ENCODE measurements around the gene AHNAK2.
"Not testable (repeated sequence)": the region's sequence is repeated elsewhere in the genome, so short reads cannot be mapped to it uniquely, and the experiment has no call there.

The AHNAK2 gene

GRCh38 chr14:104913435-104913834 is 64.7 kb downstream of the AHNAK2 start:
- no peaks in the 10 kb centered on the region for H3K27me3 ChIP-seq (ENCODE audit: low read length)
- TF ChIP-seq EZH2phosphoT487 (conservative IDR thresholded peaks at IDR 0.05; ENCODE audit: low read length) (no peak), CTCF (IDR thresholded peaks at IDR 0.05; ENCODE audit: insufficient read depth, low read length, poor library complexity, severe bottlenecking) (no peak)
- H3K4me3 ChIP-seq (ENCODE audit: insufficient read depth, low read length, poor library complexity, severe bottlenecking) = no peak overlapping the region
- H3K4me2 ChIP-seq (ENCODE audit: low read depth, low read length, poor library complexity, severe bottlenecking) = no peak overlapping the region
- no peaks in the 10 kb centered on the region for H3K9me2 ChIP-seq (replicated peaks; ENCODE audit: insufficient read depth, low read length)
- H3F3A ChIP-seq (ENCODE audit: insufficient read depth) = no peaks in the 10 kb centered on the region
- no peak overlapping the region for H2AFZ ChIP-seq (ENCODE audit: low read depth, low read length, severe bottlenecking)
- no peaks in the 10 kb centered on the region for H4K20me1 ChIP-seq (ENCODE audit: low read depth, low read length)
- H3K79me2 ChIP-seq (ENCODE audit: insufficient read depth, low read length) = no peaks in the 10 kb centered on the region
- H3K36me3 ChIP-seq (ENCODE audit: low read length) = no peaks in the 10 kb centered on the region
- H3K9me3 ChIP-seq (ENCODE audit: insufficient read depth, low read length) = no peaks in the 10 kb centered on the region; the same call in 1 of the 2 replicates
- H3K9ac ChIP-seq (ENCODE audit: low read length) = no peak overlapping the region
- no peak overlapping the region for H3K27ac ChIP-seq (ENCODE audit: low read depth, low read length)

GRCh38 chr14:104912053-104912452 is 66.1 kb downstream of the AHNAK2 start:
- Histone ChIP-seq H3F3A (ENCODE audit: insufficient read depth) (no peaks in the 10 kb centered on the region), H3K4me2 (ENCODE audit: low read depth, low read length, poor library complexity, severe bottlenecking) (no peak overlapping the region), H2AFZ (ENCODE audit: low read depth, low read length, severe bottlenecking) (no peak overlapping the region), H3K79me2 (ENCODE audit: insufficient read depth, low read length) (no peaks in the 10 kb centered on the region), H3K4me3 (ENCODE audit: insufficient read depth, low read length, poor library complexity, severe bottlenecking) (no peak overlapping the region), H3K9me3 (ENCODE audit: insufficient read depth, low read length) (no peaks in the 10 kb centered on the region; the same call in 1 of the 2 replicates), H3K9ac (ENCODE audit: low read length) (no peak overlapping the region), H3K27ac (ENCODE audit: low read depth, low read length) (no peak overlapping the region), H3K27me3 (ENCODE audit: low read length) (no peaks in the 10 kb centered on the region), H4K20me1 (ENCODE audit: low read depth, low read length) (no peaks in the 10 kb centered on the region), H3K9me2 (replicated peaks; ENCODE audit: insufficient read depth, low read length) (no peaks in the 10 kb centered on the region), H3K36me3 (ENCODE audit: low read length) (no peaks in the 10 kb centered on the region)
- TF ChIP-seq CTCF (IDR thresholded peaks at IDR 0.05; ENCODE audit: insufficient read depth, low read length, poor library complexity, severe bottlenecking) (no peak), EZH2phosphoT487 (conservative IDR thresholded peaks at IDR 0.05; ENCODE audit: low read length) (no peak)

GRCh38 chr14:104908303-104908702 is 69.9 kb downstream of the AHNAK2 start:
- no peaks in the 10 kb centered on the region for H3K9me2 ChIP-seq (replicated peaks; ENCODE audit: insufficient read depth, low read length)
- no peaks in the 10 kb centered on the region; the same call in 1 of the 2 replicates for H3K9me3 ChIP-seq (ENCODE audit: insufficient read depth, low read length)
- TF ChIP-seq CTCF (IDR thresholded peaks at IDR 0.05; ENCODE audit: insufficient read depth, low read length, poor library complexity, severe bottlenecking) (no peak), EZH2phosphoT487 (conservative IDR thresholded peaks at IDR 0.05; ENCODE audit: low read length) (no peak)
- no peak overlapping the region for H3K4me2 ChIP-seq (ENCODE audit: low read depth, low read length, poor library complexity, severe bottlenecking)
- H3F3A ChIP-seq (ENCODE audit: insufficient read depth) = no peaks in the 10 kb centered on the region
- no peak overlapping the region for H3K27ac ChIP-seq (ENCODE audit: low read depth, low read length)
- no peaks in the 10 kb centered on the region for H3K27me3 ChIP-seq (ENCODE audit: low read length)
- no peaks in the 10 kb centered on the region for H4K20me1 ChIP-seq (ENCODE audit: low read depth, low read length)
- H3K79me2 ChIP-seq (ENCODE audit: insufficient read depth, low read length) = no peaks in the 10 kb centered on the region
- no peak overlapping the region for H3K4me3 ChIP-seq (ENCODE audit: insufficient read depth, low read length, poor library complexity, severe bottlenecking)
- no peaks in the 10 kb centered on the region for H3K36me3 ChIP-seq (ENCODE audit: low read length)
- no peak overlapping the region for H3K9ac ChIP-seq (ENCODE audit: low read length)
- no peak overlapping the region for H2AFZ ChIP-seq (ENCODE audit: low read depth, low read length, severe bottlenecking)

- H3K27ac ChIP-seq (ENCODE audit: low read depth, low read length); H3K9me3 ChIP-seq (ENCODE audit: insufficient read depth, low read length); H3K9me2 ChIP-seq (replicated peaks; ENCODE audit: insufficient read depth, low read length); H3K9ac ChIP-seq (ENCODE audit: low read length); H3K4me3 ChIP-seq (ENCODE audit: insufficient read depth, low read length, poor library complexity, severe bottlenecking); H2AFZ ChIP-seq (ENCODE audit: low read depth, low read length, severe bottlenecking); H3F3A ChIP-seq (ENCODE audit: insufficient read depth); H3K79me2 ChIP-seq (ENCODE audit: insufficient read depth, low read length); H3K27me3 ChIP-seq (ENCODE audit: low read length); H3K4me2 ChIP-seq (ENCODE audit: low read depth, low read length, poor library complexity, severe bottlenecking); H3K36me3 ChIP-seq (ENCODE audit: low read length); H4K20me1 ChIP-seq (ENCODE audit: low read depth, low read length): not testable (repeated sequence)
Measured at GRCh38 chr14:104905579-104905933, 72.6 kb downstream of the AHNAK2 start.

GRCh38 chr14:104904650-104905578 is 73.3 kb downstream of the AHNAK2 start:
- not testable (repeated sequence) for H3K9me2 ChIP-seq (replicated peaks; ENCODE audit: insufficient read depth, low read length); H3K4me2 ChIP-seq (ENCODE audit: low read depth, low read length, poor library complexity, severe bottlenecking); H4K20me1 ChIP-seq (ENCODE audit: low read depth, low read length); H3K9ac ChIP-seq (ENCODE audit: low read length); H3K36me3 ChIP-seq (ENCODE audit: low read length); H3F3A ChIP-seq (ENCODE audit: insufficient read depth); H3K9me3 ChIP-seq (ENCODE audit: insufficient read depth, low read length); H3K79me2 ChIP-seq (ENCODE audit: insufficient read depth, low read length); H3K27me3 ChIP-seq (ENCODE audit: low read length); H2AFZ ChIP-seq (ENCODE audit: low read depth, low read length, severe bottlenecking); H3K4me3 ChIP-seq (ENCODE audit: insufficient read depth, low read length, poor library complexity, severe bottlenecking); H3K27ac ChIP-seq (ENCODE audit: low read depth, low read length)
